ENCODE data around the gene DHX30.
"Not testable (repeated sequence)": the region's sequence is repeated elsewhere in the genome, so short reads cannot be mapped to it uniquely, and the experiment has no call there.

The DHX30 gene

DNA sequence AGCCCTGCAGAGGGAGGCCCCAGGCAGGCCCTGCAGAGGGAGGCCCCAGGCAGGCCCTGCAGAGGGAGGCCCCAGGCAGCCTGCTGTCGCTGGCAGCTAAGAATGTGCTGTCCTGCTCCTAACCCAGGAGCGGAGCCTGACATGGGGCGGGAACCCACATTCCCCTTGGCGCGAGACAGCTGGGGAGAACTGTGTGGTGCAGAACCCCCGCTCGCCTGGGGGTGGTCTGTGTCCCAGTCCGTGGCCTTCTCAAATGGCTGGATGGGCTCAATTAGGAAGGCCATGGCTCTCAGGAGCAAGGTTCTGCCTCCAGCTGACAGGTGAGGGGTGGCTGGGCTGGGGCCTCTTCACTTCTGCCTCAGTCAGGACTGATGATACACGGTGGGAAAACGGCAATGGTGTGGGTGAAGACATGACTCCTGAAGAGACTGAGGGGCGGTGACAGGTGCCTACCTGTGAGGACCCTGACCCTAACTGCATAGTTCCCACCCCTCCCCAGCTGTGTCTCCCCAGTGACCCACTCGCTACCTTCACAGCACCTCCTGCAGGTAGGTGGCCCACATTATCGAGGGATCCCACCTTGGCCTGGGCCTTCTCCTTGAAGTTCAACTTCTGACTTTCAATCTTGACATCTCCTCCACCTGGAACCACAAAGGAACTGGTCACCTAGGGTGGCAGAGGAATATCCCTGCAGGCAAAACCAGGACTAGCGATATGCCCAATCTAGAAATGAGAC lies 52.0 kb downstream of the DHX30 start:
- DNase-seq, result no peak

DNA sequence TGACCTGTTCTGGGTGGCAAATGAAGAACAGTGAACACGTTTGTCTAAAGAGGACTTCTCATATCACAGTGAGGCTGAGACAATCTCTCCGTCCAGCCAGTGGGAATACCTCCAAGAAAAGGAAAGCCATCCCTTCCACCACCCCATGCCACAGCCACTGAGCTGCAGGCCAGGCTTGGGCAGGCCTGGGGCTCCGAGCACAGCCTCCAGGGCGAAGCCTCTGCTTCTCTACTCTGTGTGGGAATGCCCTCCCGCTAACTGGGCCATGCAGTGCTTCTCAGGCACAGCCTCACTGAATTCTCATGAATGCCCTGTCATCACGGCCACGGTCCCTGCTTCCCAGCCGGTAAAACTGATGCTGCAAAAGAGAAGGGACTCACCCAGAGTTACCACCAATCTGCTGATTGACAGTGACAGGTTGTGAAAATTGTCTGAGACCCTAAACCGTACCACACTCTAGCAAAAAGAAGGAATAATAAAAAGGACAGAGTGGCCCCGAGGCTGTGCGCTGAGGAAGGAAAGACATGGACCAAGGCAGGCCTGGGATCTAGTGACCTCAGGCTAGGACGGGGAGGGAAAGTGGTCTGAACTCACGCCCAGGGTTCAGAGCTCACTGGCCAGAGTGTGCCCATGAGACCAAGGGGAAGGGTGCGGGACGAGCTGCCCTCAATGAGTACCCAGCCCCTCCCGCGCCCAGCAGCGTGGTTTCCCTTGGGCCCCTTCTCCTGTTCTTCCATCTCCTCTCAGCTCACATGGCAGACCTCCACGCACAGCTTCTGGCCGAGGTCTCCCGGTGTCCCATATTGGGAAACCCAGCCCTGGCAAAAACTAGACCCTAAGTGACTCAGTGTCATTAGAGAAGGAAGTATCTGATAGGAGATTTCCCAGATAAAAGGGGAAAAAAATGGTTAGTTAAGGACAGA lies 52.8 kb downstream of the DHX30 start:
- no peak for DNase-seq

DNA sequence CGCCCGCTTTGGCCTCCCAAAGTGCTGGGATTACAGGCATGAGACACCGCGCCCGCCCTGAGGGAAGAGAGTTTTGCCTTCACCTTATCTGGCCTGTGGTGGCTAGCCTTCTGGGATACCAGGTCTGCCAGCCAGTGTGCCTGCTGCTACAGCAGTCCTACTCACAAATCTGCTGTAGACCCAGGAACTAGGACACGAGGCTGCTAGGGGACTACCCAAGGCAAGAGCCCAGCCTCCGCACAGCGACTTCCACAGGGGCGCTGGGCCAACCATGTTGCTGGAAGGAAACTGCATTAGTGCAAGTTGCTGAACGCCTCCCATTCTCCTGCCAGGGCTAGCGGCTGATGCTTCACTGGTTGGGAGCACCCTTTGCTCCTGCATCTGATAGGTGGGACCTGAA lies 53.7 kb downstream of the DHX30 start:
- DNase-seq, result no peak

- no peak for DNase-seq
These were observed 54.2 kb downstream of the DHX30 start for GRCh38 chr3:47857151-47857550.

- DNase-seq, result no peak
These were observed 57.1 kb downstream of the DHX30 start for GRCh38 chr3:47859956-47860605.

DNA sequence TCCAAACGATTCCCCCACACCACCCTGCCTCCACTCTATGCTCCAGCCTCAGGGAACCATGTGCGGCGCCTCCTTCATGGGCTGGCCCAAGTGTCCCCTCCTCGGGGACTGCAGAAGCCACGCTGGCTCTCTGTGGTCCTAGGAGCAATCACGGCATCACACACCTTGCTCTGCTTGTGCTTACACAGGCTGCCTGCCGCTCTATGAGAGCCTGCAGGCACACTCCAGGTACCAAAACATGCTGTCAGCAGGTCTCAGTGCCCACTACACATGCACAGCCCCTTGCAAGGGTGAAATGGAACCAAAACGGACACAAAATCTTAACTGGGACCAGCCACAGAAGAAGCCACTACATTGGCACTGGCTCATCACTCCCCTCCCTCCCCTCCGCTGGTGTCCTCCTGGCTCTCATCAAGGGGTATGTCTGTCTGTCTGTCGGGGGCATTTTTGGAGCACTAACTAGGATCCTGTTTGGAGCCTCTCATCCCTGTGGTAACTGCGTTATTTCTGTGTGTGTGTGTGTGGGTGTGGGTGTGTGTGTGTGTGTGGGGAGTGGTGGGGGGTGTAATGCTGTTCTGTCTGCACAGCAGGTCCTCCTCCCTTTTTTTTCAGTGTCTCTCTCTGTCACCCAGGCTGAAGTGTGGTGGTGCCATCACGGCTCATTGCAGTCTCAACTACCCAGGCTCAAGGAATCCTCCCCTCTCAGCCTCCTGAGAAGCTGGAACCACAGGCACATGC lies 60.6 kb downstream of the DHX30 start:
- no peak for DNase-seq

GRCh38 chr3:47865192-47865591 lies 62.3 kb downstream of the DHX30 start:
- no peak for DNase-seq

GRCh38 chr3:47867451-47868044 lies 64.6 kb downstream of the DHX30 start:
- no peak for DNase-seq

- DNase-seq, result no peak
These were observed 65.4 kb downstream of the DHX30 start for GRCh38 chr3:47868306-47868705.

DNA sequence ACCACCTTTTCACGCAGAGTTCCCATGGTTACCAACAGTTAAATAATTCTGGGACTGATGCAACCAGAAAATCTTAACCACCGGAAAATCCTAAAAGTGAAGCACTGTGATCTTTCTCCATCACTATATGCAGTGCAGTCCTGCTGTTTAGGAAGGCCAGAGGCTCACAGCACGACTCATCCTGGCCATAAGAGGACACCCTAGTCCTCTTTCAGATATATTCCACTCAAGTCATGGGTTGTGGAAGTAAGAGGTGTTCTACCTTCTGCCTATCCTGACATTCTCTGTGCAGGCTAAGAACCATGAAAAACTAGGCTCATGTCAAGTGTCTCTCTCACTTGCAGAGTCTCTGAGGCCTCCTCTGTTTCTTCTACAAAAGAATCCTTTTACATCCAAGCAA lies 67.2 kb downstream of the DHX30 start:
- no peak for DNase-seq

DNA sequence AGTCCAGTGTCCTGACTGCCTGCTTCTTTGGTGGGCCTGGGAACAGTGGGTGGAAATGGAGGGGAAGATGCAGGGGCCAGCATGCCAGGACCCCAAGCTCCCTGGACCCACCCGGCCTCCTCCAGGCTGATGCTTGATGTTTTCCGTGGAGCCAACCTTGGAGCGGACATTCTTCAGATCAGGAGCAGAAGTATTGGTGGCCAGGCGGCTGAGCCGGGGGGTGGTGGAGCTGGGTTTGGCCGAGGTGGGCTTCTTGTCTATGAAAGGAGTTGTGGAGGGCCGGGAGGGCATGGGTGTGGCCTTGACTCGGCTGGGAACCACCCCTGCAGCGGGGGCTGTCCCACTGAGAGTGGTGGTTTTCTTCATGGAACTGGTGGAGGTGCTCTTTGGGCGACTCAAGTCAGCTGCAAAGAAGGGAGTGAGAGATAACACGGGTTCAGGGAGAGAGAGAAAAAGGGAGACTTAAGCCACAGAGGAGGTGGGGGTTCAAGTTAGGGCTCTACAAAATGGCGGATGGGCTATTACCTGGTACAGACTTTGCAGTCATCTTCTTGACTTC lies 67.8 kb downstream of the DHX30 start:
- no peak for DNase-seq

DNA sequence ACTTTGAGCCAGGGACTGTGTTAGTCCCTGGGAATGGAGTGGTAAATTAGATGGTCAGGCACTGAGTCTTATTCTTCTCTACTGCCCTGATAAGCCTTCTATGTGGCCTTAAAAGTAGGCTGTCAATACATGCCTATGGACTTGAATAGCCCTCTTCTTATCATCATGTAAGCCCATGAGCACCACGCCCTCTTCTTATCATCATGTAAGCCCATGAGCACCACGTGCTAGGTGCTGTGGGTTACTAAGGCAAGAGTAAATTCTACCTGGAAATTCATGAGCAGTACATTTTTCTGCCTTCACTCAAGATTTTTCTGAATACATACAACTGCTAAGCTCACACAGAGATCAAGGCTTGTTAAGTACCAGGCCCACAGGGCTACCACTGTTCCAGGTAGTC lies 68.5 kb downstream of the DHX30 start:
- no peak for DNase-seq

- no peak for DNase-seq
These were observed 70.0 kb downstream of the DHX30 start for GRCh38 chr3:47872916-47873315.

- DNase-seq, result no peak
These were observed 71.5 kb downstream of the DHX30 start for GRCh38 chr3:47874438-47874837.

- DNase-seq, result no peak
These were observed 72.0 kb downstream of the DHX30 start for GRCh38 chr3:47874913-47875312.

GRCh38 chr3:47877290-47877689 lies 74.4 kb downstream of the DHX30 start:
- DNase-seq, result no peak

GRCh38 chr3:47877719-47878118 lies 74.8 kb downstream of the DHX30 start:
- DNase-seq, result no peak

DNA sequence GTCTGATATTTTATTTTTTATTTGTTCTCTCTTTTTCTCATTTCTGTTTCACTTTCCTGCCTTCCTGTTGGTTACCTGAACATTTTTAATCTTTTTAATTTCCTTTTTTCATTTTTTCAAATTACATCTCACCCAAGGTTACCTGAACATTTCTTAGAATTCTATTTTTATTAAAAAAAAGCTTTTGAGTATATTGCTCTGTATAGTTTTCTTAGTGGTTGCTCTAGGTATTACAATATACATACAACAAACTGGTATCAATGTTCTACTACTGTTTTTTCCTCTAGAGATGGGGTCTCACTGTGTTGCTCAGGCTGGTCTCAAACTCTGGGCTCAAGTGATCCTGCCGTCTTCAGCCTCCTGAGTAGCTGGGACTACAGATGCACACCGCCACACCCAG lies 79.4 kb downstream of the DHX30 start:
- DNase-seq, result no peak

DNA sequence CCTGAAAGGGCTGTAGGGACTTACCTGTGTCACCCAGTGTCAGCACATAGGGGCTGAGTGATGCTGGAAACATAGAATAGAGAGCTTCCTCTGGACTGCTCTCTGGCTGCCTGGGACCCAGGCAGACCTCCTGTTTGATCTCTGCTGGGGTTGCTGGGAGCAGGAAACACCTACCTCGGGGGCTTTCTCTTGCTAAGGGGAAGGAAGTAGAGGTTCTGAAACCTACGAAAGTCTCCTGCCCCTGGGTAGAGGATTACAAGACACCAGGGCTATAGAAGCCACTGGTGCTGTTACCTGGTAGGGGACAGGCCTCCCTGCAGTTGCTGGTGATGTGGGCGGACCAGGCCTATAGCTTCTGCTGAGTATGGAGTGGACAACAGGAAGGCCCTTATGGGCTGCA lies 81.7 kb downstream of the DHX30 start:
- DNase-seq, result no peak

- no peak for DNase-seq
These were observed 82.2 kb downstream of the DHX30 start for GRCh38 chr3:47885168-47885567.

GRCh38 chr3:47887991-47888390 lies 85.1 kb downstream of the DHX30 start:
- DNase-seq, result not testable (repeated sequence)

All from CD4-positive, alpha-beta T cell treated with Interleukin-4 for 1 hour (primary cell).